ENCODE data around the gene HOXB1.
"Not testable (repeated sequence)": the region's sequence is repeated elsewhere in the genome, so short reads cannot be mapped to it uniquely, and the experiment has no call there.

Gene HOXB1

GRCh38 chr17:48515925-48516900 is 14.6 kb downstream of the HOXB1 start:
- DNase-seq, result no peak

GRCh38 chr17:48514477-48514876 is 16.3 kb downstream of the HOXB1 start:
- DNase-seq, result no peak

- no peak for DNase-seq
These were observed 16.9 kb downstream of the HOXB1 start for GRCh38 chr17:48513666-48514455.

GRCh38 chr17:48513097-48513496 is 17.7 kb downstream of the HOXB1 start:
- peak; percentile 43 for DNase-seq

GRCh38 chr17:48510761-48511604 is 19.8 kb downstream of the HOXB1 start:
- DNase-seq, result peak; percentile 56

GRCh38 chr17:48510381-48510760 is 20.4 kb downstream of the HOXB1 start:
- DNase-seq, result no peak

- DNase-seq, result not testable (repeated sequence)
These were observed 21.1 kb downstream of the HOXB1 start for GRCh38 chr17:48509708-48510107.

- no peak for DNase-seq
These were observed 24.6 kb downstream of the HOXB1 start for GRCh38 chr17:48506246-48506645.

- peak; percentile 69 for DNase-seq
These were observed 25.0 kb downstream of the HOXB1 start for GRCh38 chr17:48505788-48506187.

- DNase-seq, result no peak
These were observed 25.9 kb downstream of the HOXB1 start for GRCh38 chr17:48504953-48505352.

GRCh38 chr17:48503747-48504146 is 27.1 kb downstream of the HOXB1 start:
- no peak for DNase-seq

GRCh38 chr17:48502901-48503300 is 27.9 kb downstream of the HOXB1 start:
- no peak for DNase-seq

- no peak for DNase-seq
These were observed 28.5 kb downstream of the HOXB1 start for GRCh38 chr17:48502312-48502711.

- DNase-seq, result no peak
These were observed 30.1 kb downstream of the HOXB1 start for GRCh38 chr17:48500435-48501426.

- no peak for DNase-seq
These were observed 30.9 kb downstream of the HOXB1 start for GRCh38 chr17:48499735-48500434.

- no peak for DNase-seq
These were observed 31.6 kb downstream of the HOXB1 start for GRCh38 chr17:48499248-48499647.

- DNase-seq, result no peak
These were observed 32.5 kb downstream of the HOXB1 start for GRCh38 chr17:48498164-48498850.

GRCh38 chr17:48497103-48497502 is 33.7 kb downstream of the HOXB1 start:
- no peak for DNase-seq

- DNase-seq, result no peak
These were observed 36.5 kb downstream of the HOXB1 start for GRCh38 chr17:48494335-48494734.

Data from CD4-positive, alpha-beta T cell treated with Interleukin-12 subunit alpha and Interleukin-12 subunit beta, for 1 hour (primary cell).